Astrocyte (in vitro differentiated cells and primary cell): ENCODE results near the gene PSG6. TPM values are rescaled to one million over a fixed set of nuclear protein-coding genes. Genes with fewer than 3 reads are reported as not detected.
A peak's percentile ranks its signal among the peaks of the same experiment; 100 is the strongest.
"Not testable (repeated sequence)": the region's sequence is repeated elsewhere in the genome, so short reads cannot be mapped to it uniquely, and the experiment has no call there.

Experiments
- DNase-seq: peaks from one replicate; pipeline ENCODE4 v3.0.0-alpha.2; 2010; ENCODE audit warnings: low read depth
- FAIRE-seq: peaks from 2 replicates; lab custom pipeline; 2011; peaks lifted over from hg19 to GRCh38; lab: Jason Lieb, UNC
- H2AFZ ChIP-seq: 2 replicates; pipeline ENCODE4 v1.6.0; 2012; ENCODE audit warnings: low read depth, low read length, inconsistent platforms
- H3K27ac ChIP-seq: 2 replicates; pipeline ENCODE4 v1.5.1; 2011; ENCODE audit warnings: low read depth, low read length, inconsistent platforms
- H3K27me3 ChIP-seq: 2 replicates; pipeline ENCODE4 v1.6.0; 2011; ENCODE audit warnings: low read length, inconsistent platforms; ENCODE audit not compliant: insufficient read depth
- H3K36me3 ChIP-seq: 2 replicates; pipeline ENCODE4 v1.5.1; 2011; ENCODE audit warnings: low read length, inconsistent platforms; ENCODE audit not compliant: insufficient read depth
- H3K4me1 ChIP-seq: 2 replicates; pipeline ENCODE4 v1.5.1; 2011; ENCODE audit warnings: low read length, inconsistent platforms; ENCODE audit not compliant: insufficient read depth
- H3K4me2 ChIP-seq: 2 replicates; pipeline ENCODE4 v1.6.0; 2012; ENCODE audit warnings: low read length, inconsistent platforms
- H3K4me3 ChIP-seq: 2 replicates; pipeline ENCODE4 v1.5.1; 2011; ENCODE audit warnings: low read depth, mild to moderate bottlenecking, low read length, inconsistent platforms; ENCODE audit not compliant: insufficient read depth
- H3K79me2 ChIP-seq: 2 replicates; pipeline ENCODE4 v1.6.0; 2012; ENCODE audit warnings: mild to moderate bottlenecking, low read length, inconsistent platforms; ENCODE audit not compliant: insufficient read depth
- H3K9ac ChIP-seq: 2 replicates; pipeline ENCODE4 v1.6.0; 2012; ENCODE audit warnings: mild to moderate bottlenecking, low read length, inconsistent platforms
- H3K9me3 ChIP-seq: 2 replicates; pipeline ENCODE4 v1.5.1; 2012; ENCODE audit warnings: low read depth, mild to moderate bottlenecking, low read length, inconsistent platforms; ENCODE audit not compliant: insufficient read depth
- H4K20me1 ChIP-seq: 2 replicates; pipeline ENCODE4 v1.6.0; 2012; ENCODE audit warnings: low read length, inconsistent platforms; ENCODE audit not compliant: insufficient read depth
- H3K27ac Mint-ChIP-seq: one replicate; pipeline ENCODE4 v1.8.0; 2021; ENCODE audit warnings: mild to moderate bottlenecking, mixed read lengths; ENCODE audit not compliant: unreplicated experiment
- H3K27me3 Mint-ChIP-seq: one replicate; pipeline ENCODE4 v1.8.0; 2021; ENCODE audit warnings: low read depth, mixed read lengths; ENCODE audit not compliant: unreplicated experiment
- H3K36me3 Mint-ChIP-seq: one replicate; pipeline ENCODE4 v1.8.0; 2021; ENCODE audit warnings: low read depth, mixed read lengths; ENCODE audit not compliant: unreplicated experiment
- H3K4me1 Mint-ChIP-seq: one replicate; pipeline ENCODE4 v1.8.0; 2021; ENCODE audit warnings: low read depth, mixed read lengths; ENCODE audit not compliant: unreplicated experiment
- H3K4me3 Mint-ChIP-seq: one replicate; pipeline ENCODE4 v1.8.0; 2021; ENCODE audit warnings: mild to moderate bottlenecking, moderate library complexity, mixed read lengths; ENCODE audit not compliant: unreplicated experiment
- H3K9me3 Mint-ChIP-seq: one replicate; pipeline ENCODE4 v1.8.0; 2021; ENCODE audit warnings: mild to moderate bottlenecking, mixed read lengths; ENCODE audit not compliant: unreplicated experiment
- EZH2 ChIP-seq: IDR thresholded peaks from 2 replicates; pipeline ENCODE4 v1.6.1; 2012; ENCODE audit warnings: mild to moderate bottlenecking, low read length, inconsistent platforms; ENCODE audit not compliant: insufficient read depth
- total RNA-seq: library from RNA; stranded (reverse); gene quantifications from 2 replicates; pipeline ENCODE4 v1.2.1, GENCODE V29; 2021
- TF ChIP-seq, protein P1 (sequence below): IDR thresholded peaks from 2 replicates; pipeline ENCODE4 v1.5.1; 2011; ENCODE audit warnings: low read depth, mild to moderate bottlenecking, inconsistent platforms, low read length, moderate library complexity; ENCODE audit not compliant: insufficient read depth

The PSG6 gene
- total RNA-seq, 1 donor from 2014 or later = 0.23 TPM

GRCh38 chr19:42932485-42933101 is 14.9 kb upstream of the PSG6 start:
- Histone ChIP-seq H3K4me2 (peak overlapping the region; percentile 62), H3K27ac (peak overlapping the region; percentile 92)
- not testable (repeated sequence) for H3K9me3 ChIP-seq

DNA sequence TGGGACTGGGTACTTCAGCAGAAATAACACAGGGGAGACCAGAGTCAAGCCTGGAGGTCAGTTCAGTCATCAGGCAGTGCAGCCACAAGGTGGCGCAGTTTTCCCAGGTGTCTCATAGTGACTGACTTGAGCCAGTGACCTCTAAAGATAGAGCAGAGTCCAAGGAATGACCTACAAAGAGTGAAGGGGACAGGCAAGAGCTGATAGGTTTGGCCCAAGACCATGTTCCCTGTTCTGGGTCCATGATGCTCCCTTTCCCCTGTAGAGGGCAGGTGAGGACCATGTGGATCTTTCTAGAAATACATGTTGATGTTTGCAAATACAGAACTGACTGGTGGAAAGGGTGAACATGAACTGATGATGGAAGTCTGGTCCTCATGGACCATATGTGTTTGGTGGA is 12.5 kb upstream of the PSG6 start:
- H3K36me3 Mint-ChIP-seq, H3K27ac Mint-ChIP-seq, H3K27ac ChIP-seq, H3K4me3 ChIP-seq, H3K4me2 ChIP-seq, H3K79me2 ChIP-seq, H3K9ac ChIP-seq, H3K4me3 Mint-ChIP-seq, H3K36me3 ChIP-seq, H3K4me1 Mint-ChIP-seq, H3K27me3 Mint-ChIP-seq, FAIRE-seq, H2AFZ ChIP-seq, H3K27me3 ChIP-seq, H3K9me3 ChIP-seq, H4K20me1 ChIP-seq: not testable (repeated sequence)
- TF ChIP-seq, protein P1, sequence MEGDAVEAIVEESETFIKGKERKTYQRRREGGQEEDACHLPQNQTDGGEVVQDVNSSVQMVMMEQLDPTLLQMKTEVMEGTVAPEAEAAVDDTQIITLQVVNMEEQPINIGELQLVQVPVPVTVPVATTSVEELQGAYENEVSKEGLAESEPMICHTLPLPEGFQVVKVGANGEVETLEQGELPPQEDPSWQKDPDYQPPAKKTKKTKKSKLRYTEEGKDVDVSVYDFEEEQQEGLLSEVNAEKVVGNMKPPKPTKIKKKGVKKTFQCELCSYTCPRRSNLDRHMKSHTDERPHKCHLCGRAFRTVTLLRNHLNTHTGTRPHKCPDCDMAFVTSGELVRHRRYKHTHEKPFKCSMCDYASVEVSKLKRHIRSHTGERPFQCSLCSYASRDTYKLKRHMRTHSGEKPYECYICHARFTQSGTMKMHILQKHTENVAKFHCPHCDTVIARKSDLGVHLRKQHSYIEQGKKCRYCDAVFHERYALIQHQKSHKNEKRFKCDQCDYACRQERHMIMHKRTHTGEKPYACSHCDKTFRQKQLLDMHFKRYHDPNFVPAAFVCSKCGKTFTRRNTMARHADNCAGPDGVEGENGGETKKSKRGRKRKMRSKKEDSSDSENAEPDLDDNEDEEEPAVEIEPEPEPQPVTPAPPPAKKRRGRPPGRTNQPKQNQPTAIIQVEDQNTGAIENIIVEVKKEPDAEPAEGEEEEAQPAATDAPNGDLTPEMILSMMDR = peak; percentile 27
- H3K9me3 Mint-ChIP-seq = peaks cover 10% of the 10 kb centered on the region
- peaks cover 15% of the 10 kb centered on the region for H3K4me1 ChIP-seq
- DNase-seq = peak; percentile 7

More at GRCh38 chr19:42932485-42933101, 14.9 kb upstream of the PSG6 start:
- FAIRE-seq (peak; percentile 67), DNase-seq (peak; percentile 91)
- H3K27me3 Mint-ChIP-seq, H3K4me1 Mint-ChIP-seq, H3K36me3 ChIP-seq, H3K27me3 ChIP-seq, H3K79me2 ChIP-seq, H2AFZ ChIP-seq, H3K36me3 Mint-ChIP-seq, H3K4me3 Mint-ChIP-seq, H3K4me3 ChIP-seq, H4K20me1 ChIP-seq, H3K27ac Mint-ChIP-seq: not testable (repeated sequence)
- H3K4me1 ChIP-seq = peaks cover 15% of the 10 kb centered on the region
- peak overlapping the region; percentile 71 for H3K9ac ChIP-seq
- H3K9me3 Mint-ChIP-seq = peaks cover 22% of the 10 kb centered on the region

DNA sequence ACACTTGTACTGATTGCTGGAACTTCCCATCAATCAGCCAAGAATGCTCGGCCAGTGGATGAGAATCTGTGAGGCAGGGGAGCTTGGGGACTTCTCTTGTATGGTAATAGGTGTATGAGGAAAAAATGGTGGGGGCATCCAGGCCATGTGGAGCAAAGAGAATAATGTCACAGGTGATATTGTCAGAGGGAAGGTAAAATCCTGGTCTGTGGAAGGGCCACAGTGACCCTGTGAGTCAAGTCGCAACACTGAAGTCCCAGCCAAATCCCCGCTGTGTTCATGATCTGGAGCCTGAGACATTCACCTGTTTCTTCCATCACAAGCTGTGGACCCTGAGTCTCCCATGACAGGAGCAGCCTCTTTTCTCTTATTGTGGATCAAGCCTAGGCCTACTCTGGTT is 11.2 kb upstream of the PSG6 start:
- H2AFZ ChIP-seq = no peak overlapping the region
- no peak overlapping the region for H3K4me3 ChIP-seq
- Mint-ChIP-seq H3K9me3 (peaks cover 10% of the 10 kb centered on the region), H3K4me3 (no peak overlapping the region), H3K27ac (no peak overlapping the region), H3K36me3 (no peaks in the 10 kb centered on the region), H3K27me3 (no peaks in the 10 kb centered on the region), H3K4me1 (no peaks in the 10 kb centered on the region)
- DNase-seq (no peak), FAIRE-seq (no peak)
- no peaks in the 10 kb centered on the region for H3K79me2 ChIP-seq
- no peaks in the 10 kb centered on the region for H3K9me3 ChIP-seq
- H3K36me3 ChIP-seq = no peaks in the 10 kb centered on the region
- H4K20me1 ChIP-seq = no peaks in the 10 kb centered on the region
- H3K27ac ChIP-seq = no peak overlapping the region
- H3K9ac ChIP-seq = no peak overlapping the region
- peaks cover 14% of the 10 kb centered on the region for H3K4me1 ChIP-seq
- H3K4me2 ChIP-seq = no peak overlapping the region
- no peaks in the 10 kb centered on the region for H3K27me3 ChIP-seq
- TF ChIP-seq, protein P1 = no peak
- no peak for TF ChIP-seq EZH2
